HCT116 (cell line): ENCODE measurements around the gene KIF26B. TPM values are rescaled to one million over a fixed set of nuclear protein-coding genes. Genes with fewer than 3 reads are reported as not detected.

Experiments used
- ATAC-seq: fragments of 200-7000 bp; cut with Tn5 transposase; 2 replicates; pipeline ENCODE4 v1.9.1; 2020; ENCODE audit warnings: mild to moderate bottlenecking, moderate library complexity
- BruUV-seq: library from RNA; stranded (reverse); fragments of 400-500 nt; replicated peaks from 2 replicates; lab custom pipeline; 2021; lab: Mats Ljungman, UMichigan
- CTCF ChIA-PET: fragments of 300-600 bp; sonication (Branson Sonifier 250); formaldehyde crosslinking; loops from one replicate; lab custom pipeline; 2021; ENCODE audit warnings: antibody characterized with exemption; lab: Charles Lee
- POLR2A ChIA-PET: fragments of 300-600, 350-600 bp; sonication (Branson Sonifier 250); formaldehyde crosslinking; loops from one replicate; lab custom pipeline; 2021; ENCODE audit warnings: antibody characterized with exemption; lab: Charles Lee
- RAD21 ChIA-PET, 2 experiments: fragments of 300-600 bp; sonication (Branson Sonifier 250); formaldehyde crosslinking; loops; one replicate each; lab custom pipeline; 2023; ENCODE audit warnings: low total read pairs in 2 of 2; ENCODE audit not compliant: uncharacterized antibody in 2 of 2, unreplicated experiment in 2 of 2, low non-redundant PET in 1 of 2; lab: Charles Lee
- DNase-seq: peaks from one replicate; pipeline ENCODE4 v3.0.0-alpha.2; 2010; ENCODE audit warnings: low read depth, low spot score
- H2AFZ ChIP-seq: fragments of 200-600 bp; shearing (Covaris generic), sonication (generic); 2 replicates; pipeline ENCODE4 v1.6.1; 2017; ENCODE audit warnings: low read depth, mixed run types, mixed read lengths, antibody characterized with exemption, low read length; ENCODE audit not compliant: poor library complexity, severe bottlenecking
- H3K27ac ChIP-seq: 2 replicates; pipeline ENCODE4 v1.5.1; 2012; ENCODE audit warnings: low read depth, low read length
- H3K27me3 ChIP-seq: fragments of 200-600 bp; sonication (generic); 2 replicates; pipeline ENCODE4 v1.6.1; 2016; ENCODE audit warnings: mixed run types, low read length, mixed read lengths; ENCODE audit not compliant: insufficient read depth
- H3K36me3 ChIP-seq, 2 experiments: fragments of 200-500 bp in 1 of 2; fragments of 200-600 bp in 1 of 2; sonication (Bioruptor generic) in 1 of 2; sonication (generic) in 1 of 2; 2 replicates each; pipeline versions ENCODE4 v1.5.1 to v1.6.1; 2014 to 2016; ENCODE audit warnings: low read length in 2 of 2, inconsistent platforms in 1 of 2, mixed read lengths in 1 of 2, mixed run types in 1 of 2; ENCODE audit not compliant: insufficient read depth in 2 of 2, control insufficient read depth in 1 of 2
- H3K4me1 ChIP-seq, 2 experiments: fragments of 200-600 bp in 1 of 2; sonication (generic) in 1 of 2; 2 replicates each; pipeline versions ENCODE4 v1.5.1 to v1.6.1; 2012 to 2017; ENCODE audit warnings: low read length in 2 of 2, inconsistent platforms in 1 of 2, mild to moderate bottlenecking in 1 of 2, mixed read lengths in 1 of 2, mixed run types in 1 of 2, moderate library complexity in 1 of 2; ENCODE audit not compliant: insufficient read depth in 2 of 2, control insufficient read depth in 1 of 2
- H3K4me2 ChIP-seq: fragments of 200-600 bp; sonication (generic); 2 replicates; pipeline ENCODE4 v1.6.1; 2017; ENCODE audit warnings: mixed run types, low read length, mixed read lengths
- H3K4me3 ChIP-seq, 2 experiments: fragments of 200-600 bp in 1 of 2; sonication (generic) in 1 of 2; replicated peaks in 1 of 2; 2 replicates each; pipeline ENCODE4 v1.5.1; 2011 to 2016; ENCODE audit warnings: low read length in 2 of 2, control low read depth in 1 of 2, low read depth in 1 of 2, mild to moderate bottlenecking in 1 of 2, mixed read lengths in 1 of 2, mixed run types in 1 of 2
- H3K79me2 ChIP-seq: fragments of 200-600 bp; sonication (generic); 2 replicates; pipeline ENCODE4 v1.6.1; 2017; ENCODE audit warnings: mild to moderate bottlenecking, mixed run types, low read length, moderate library complexity, mixed read lengths; ENCODE audit not compliant: insufficient read depth
- H3K9ac ChIP-seq: fragments of 200-600 bp; sonication (generic); 2 replicates; pipeline ENCODE4 v1.6.1; 2016; ENCODE audit warnings: low read length, mixed read lengths
- H3K9me2 ChIP-seq: fragments of 200-600 bp; sonication (generic), shearing (Covaris generic); 2 replicates; pipeline ENCODE4 v1.6.1; 2017; ENCODE audit warnings: mixed run types, mild to moderate bottlenecking, moderate library complexity; ENCODE audit not compliant: insufficient read depth
- H3K9me3 ChIP-seq, 2 experiments: fragments of 200-500 bp in 1 of 2; fragments of 200-600 bp in 1 of 2; sonication (Bioruptor generic) in 1 of 2; sonication (generic) in 1 of 2; 2 replicates each; pipeline ENCODE4 v1.6.1; 2014 to 2017; ENCODE audit warnings: low read length in 2 of 2, mixed read lengths in 2 of 2, inconsistent platforms in 1 of 2, low read depth in 1 of 2, mild to moderate bottlenecking in 1 of 2, mixed run types in 1 of 2, moderate library complexity in 1 of 2; ENCODE audit not compliant: control insufficient read depth in 1 of 2, insufficient read depth in 1 of 2
- H4K20me1 ChIP-seq: fragments of 200-600 bp; sonication (generic), shearing (Covaris generic); 2 replicates; pipeline ENCODE4 v1.6.1; 2017; ENCODE audit warnings: mixed run types, mild to moderate bottlenecking, moderate library complexity; ENCODE audit not compliant: insufficient read depth
- EGR1 ChIP-seq: IDR thresholded peaks from 2 replicates; pipeline ENCODE4 v1.6.1; 2012; ENCODE audit warnings: low read depth
- FOSL1 ChIP-seq: IDR thresholded peaks from 2 replicates; pipeline ENCODE4 v1.6.1; 2012; ENCODE audit warnings: low read depth
- POLR2A ChIP-seq: IDR thresholded peaks from 2 replicates; pipeline ENCODE4 v1.7.0; 2011; ENCODE audit warnings: borderline replicate concordance; ENCODE audit not compliant: insufficient read depth, insufficient read length; ENCODE audit errors: extremely low read depth
- RAD21 ChIP-seq: IDR thresholded peaks from 2 replicates; pipeline ENCODE4 v1.6.1; 2012; ENCODE audit warnings: low read depth, mild to moderate bottlenecking
- SRF ChIP-seq: IDR thresholded peaks from 2 replicates; pipeline ENCODE4 v1.6.1; 2012; ENCODE audit warnings: low read depth
- TCF7L2 ChIP-seq: IDR thresholded peaks from 2 replicates; pipeline ENCODE4 v1.7.0; 2011; ENCODE audit warnings: borderline replicate concordance, inconsistent platforms; ENCODE audit not compliant: insufficient read depth, insufficient read length; ENCODE audit errors: extremely low read depth
- ZBTB33 ChIP-seq: IDR thresholded peaks from 2 replicates; pipeline ENCODE4 v1.6.1; 2011; ENCODE audit warnings: mild to moderate bottlenecking, low read length, moderate library complexity; ENCODE audit not compliant: insufficient replicate concordance; ENCODE audit errors: extremely low read depth
- ZFX ChIP-seq: fragments of 450-650 bp; IDR thresholded peaks from 2 replicates; pipeline ENCODE4 v1.6.1; 2017
- ZNF274 ChIP-seq: fragments of 200-500 bp; sonication (Bioruptor generic); IDR thresholded peaks from 2 replicates; pipeline ENCODE4 v1.6.1; 2014; ENCODE audit warnings: mild to moderate bottlenecking, low read depth, low read length, inconsistent platforms
- intact Hi-C: fragments of 100-400 bp; cut with micrococcal nuclease; formaldehyde crosslinking; loops from 2 replicates; pipeline ENCODE4 v1.10.0; 2022
- total RNA-seq: library from RNA; stranded (reverse); gene quantifications from one replicate; pipeline ENCODE4 v1.2.1, GENCODE V29; 2021; ENCODE audit not compliant: unreplicated experiment

The KIF26B gene
- total RNA-seq, 1 experiment from 2014 or later = 0.49 TPM

- CTCF ChIA-PET = no interaction called here
- no peak overlapping the region for H3K4me2 ChIP-seq
Observed at GRCh38 chr1:245142976-245143375, 11.8 kb upstream of the KIF26B start.

More at GRCh38 chr1:245142976-245143375, 11.8 kb upstream of the KIF26B start:
- Histone ChIP-seq H3K9me2 (no peaks in the 10 kb centered on the region), H3K27me3 (peaks cover 9% of the 10 kb centered on the region; the same call in 1 of the 2 replicates), H3K4me1 (no peaks in the 10 kb centered on the region), H3K9ac (no peak overlapping the region), H3K4me3 (no peak overlapping the region), H4K20me1 (no peaks in the 10 kb centered on the region), H3K9me3 (no peaks in the 10 kb centered on the region), H3K79me2 (no peaks in the 10 kb centered on the region), H3K36me3 (no peaks in the 10 kb centered on the region), H3K27ac (no peak overlapping the region)
- no peak for ATAC-seq
- intact Hi-C loops = no loop called here
- POLR2A ChIA-PET = no interaction called here
- no TSS peak for BruUV-seq
- RAD21 ChIA-PET = no interaction called here
- no peak for TF ChIP-seq ZFX
- no peak for TF ChIP-seq TCF7L2
- TF ChIP-seq SRF = no peak
- TF ChIP-seq RAD21 = no peak
- no peak for TF ChIP-seq FOSL1
- TF ChIP-seq EGR1 = no peak
- no peak for TF ChIP-seq ZBTB33
- no peak for TF ChIP-seq POLR2A
- no peak for TF ChIP-seq ZNF274
- TF ChIP-seq, all 23 proteins: peak for 0
- DNase-seq = no peak
- no peak overlapping the region for H2AFZ ChIP-seq
